HG02938 (cell line): ENCODE results near the gene ARHGEF33.

Experiments used
- ATAC-seq: cut with Tn5 transposase; IDR thresholded peaks from one replicate; pipeline ENCODE4 v1.9.1; 2021; ENCODE audit warnings: mild to moderate bottlenecking, moderate library complexity; ENCODE audit not compliant: unreplicated experiment

The ARHGEF33 gene

DNA sequence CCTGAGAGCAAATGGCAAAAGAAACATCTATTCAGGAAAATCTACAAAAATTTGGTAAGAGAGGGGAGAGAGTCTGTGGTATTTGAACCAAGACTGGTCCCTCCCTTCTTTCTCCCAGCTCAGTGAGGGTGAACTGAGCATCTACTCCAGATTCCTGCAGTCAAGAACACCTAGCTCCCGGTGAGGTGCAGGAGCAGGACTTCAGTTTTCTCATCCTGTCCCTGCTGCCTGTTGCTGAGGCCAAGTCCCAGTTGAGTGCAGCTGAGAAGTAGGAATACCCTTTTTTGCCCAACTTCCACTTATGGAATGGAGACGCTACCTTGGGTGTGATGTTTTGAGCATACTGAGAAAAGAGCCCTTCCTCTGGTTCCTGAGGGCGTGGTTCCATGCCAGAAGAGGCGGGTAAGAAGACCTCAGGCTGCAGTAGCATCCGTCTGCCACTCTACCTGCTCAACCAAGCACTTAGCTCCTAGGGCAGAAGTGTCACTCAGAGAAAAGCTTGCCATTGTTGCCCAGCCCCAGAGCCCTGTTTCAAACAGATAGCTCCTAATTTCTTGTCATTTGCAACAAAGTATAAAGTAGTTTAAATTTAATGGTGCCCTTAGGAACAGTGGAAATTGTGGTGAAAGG, 118.3 kb downstream of the ARHGEF33 start:
- ATAC-seq: no peak

- ATAC-seq: no peak
These were observed 119.0 kb downstream of the ARHGEF33 start for GRCh38 chr2:39008665-39009064.

GRCh38 chr2:39013871-39014270, 124.2 kb downstream of the ARHGEF33 start:
- no peak for ATAC-seq

DNA sequence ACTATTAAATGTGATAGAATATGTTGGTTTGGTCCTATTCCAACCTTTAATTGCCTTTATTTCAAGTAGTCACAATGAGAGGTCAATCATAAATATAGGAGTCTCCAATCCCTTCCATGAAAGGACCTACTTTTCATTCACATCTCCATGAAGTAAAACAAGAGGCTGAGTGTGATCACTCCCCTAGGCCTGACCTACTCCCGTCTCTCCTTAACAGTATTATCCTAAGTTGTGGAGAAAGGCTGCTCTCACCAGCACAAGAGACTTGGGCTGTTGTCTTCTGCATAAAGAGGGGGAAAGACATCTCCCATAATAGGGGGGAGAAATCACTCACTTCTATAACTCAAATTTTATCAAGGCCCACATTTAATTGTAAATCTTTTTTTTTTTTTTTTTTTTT, 125.7 kb downstream of the ARHGEF33 start:
- ATAC-seq: no peak

DNA sequence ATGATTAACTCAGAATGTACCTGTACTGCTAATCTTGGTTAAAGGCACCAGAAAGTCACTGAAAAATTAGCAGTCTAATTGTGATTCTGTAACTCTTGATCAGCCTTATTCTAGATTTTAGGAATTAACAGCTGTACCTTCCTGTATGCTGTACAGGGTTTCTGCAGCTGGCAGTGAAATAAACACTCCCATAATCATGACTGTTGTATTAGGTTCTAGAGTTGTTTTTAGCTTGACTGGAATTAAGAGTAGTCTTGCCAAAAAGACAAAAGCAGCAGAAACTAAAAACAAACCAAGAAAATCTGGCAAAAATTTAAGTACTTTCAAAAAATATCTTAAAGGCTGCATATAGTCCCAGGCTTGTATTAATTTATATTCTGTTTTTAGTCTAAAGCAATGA, 127.7 kb downstream of the ARHGEF33 start:
- ATAC-seq: no peak

DNA sequence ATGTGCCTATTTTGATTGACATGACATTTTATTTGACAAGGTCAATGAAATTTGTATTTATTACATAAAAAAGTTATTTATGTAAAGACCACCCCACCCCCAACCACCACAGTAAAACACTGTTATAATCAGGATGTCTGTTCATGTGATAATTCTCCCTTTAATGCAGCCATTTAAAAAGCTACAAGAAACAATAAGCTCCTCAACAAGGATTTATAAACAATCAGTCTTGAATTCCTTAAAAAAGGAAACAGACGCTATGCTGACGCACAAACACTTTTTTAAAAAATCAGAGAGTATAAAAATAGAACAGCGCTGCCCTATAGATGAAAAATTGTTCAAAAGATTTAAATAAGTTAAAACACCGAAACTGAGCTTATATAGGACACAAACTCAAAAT, 129.0 kb downstream of the ARHGEF33 start:
- ATAC-seq: no peak

- ATAC-seq: no peak
These were observed 130.7 kb downstream of the ARHGEF33 start for GRCh38 chr2:39020383-39020782.

GRCh38 chr2:39022642-39023235, 133.1 kb downstream of the ARHGEF33 start:
- ATAC-seq: no peak

DNA sequence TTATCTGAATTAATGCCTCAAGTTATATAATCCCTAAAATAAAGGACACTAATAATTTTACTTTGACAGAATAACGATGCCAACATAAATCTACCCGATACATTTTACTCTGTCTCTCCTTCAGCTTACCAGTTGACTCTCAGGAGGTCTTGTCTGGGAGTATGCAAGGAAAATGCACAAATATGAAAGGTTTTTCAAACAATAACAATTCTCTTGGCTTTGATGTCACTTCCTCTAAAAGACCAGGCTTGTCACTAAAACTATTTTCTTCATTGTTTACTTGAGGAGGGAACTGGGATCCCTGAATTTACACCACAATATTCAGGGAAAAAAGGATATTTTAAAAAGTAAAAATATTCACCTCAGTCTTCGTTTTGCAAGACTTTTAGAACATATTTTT, 134.0 kb downstream of the ARHGEF33 start:
- ATAC-seq: no peak

- no peak for ATAC-seq
These were observed 135.2 kb downstream of the ARHGEF33 start for GRCh38 chr2:39024833-39025232.
